ENCODE results near the gene GABRP. TPM values are rescaled to one million over a fixed set of nuclear protein-coding genes. Genes with fewer than 3 reads are reported as not detected.

The GABRP gene
- total RNA-seq, 2 donors from 2014 or later: 1.1 to 1.9 TPM

DNA sequence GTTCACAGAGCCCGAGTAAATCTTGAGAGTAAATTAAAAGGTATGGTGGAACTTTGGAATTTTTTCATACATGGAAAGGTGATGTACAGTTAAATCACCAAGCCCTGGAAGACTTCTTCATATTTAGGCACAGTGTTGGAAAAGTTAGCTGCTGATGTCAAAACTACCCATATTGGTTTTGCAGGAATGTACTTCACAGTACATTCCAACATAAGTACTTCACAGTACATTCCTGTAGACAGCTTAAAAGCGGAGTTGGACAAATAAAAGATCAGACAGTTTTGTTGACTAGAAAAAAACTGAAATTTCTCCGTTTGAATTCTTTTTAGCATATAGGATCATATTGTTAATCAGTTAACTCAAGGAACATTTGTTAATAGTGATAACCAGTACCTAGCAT lies 80.1 kb downstream of the GABRP start:
- peaks cover 17% of the 10 kb centered on the region for H3K9me3 Mint-ChIP-seq
- H3K36me3 ChIP-seq (ENCODE audit: control insufficient read depth, insufficient read depth, low read length): no peaks in the 10 kb centered on the region
- no peaks in the 10 kb centered on the region for H3K27me3 ChIP-seq (ENCODE audit: control insufficient read depth, insufficient read depth, low read length, poor library complexity, severe bottlenecking)
- TF ChIP-seq, protein P1, sequence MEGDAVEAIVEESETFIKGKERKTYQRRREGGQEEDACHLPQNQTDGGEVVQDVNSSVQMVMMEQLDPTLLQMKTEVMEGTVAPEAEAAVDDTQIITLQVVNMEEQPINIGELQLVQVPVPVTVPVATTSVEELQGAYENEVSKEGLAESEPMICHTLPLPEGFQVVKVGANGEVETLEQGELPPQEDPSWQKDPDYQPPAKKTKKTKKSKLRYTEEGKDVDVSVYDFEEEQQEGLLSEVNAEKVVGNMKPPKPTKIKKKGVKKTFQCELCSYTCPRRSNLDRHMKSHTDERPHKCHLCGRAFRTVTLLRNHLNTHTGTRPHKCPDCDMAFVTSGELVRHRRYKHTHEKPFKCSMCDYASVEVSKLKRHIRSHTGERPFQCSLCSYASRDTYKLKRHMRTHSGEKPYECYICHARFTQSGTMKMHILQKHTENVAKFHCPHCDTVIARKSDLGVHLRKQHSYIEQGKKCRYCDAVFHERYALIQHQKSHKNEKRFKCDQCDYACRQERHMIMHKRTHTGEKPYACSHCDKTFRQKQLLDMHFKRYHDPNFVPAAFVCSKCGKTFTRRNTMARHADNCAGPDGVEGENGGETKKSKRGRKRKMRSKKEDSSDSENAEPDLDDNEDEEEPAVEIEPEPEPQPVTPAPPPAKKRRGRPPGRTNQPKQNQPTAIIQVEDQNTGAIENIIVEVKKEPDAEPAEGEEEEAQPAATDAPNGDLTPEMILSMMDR (conservative IDR thresholded peaks at IDR 0.05): no peak
- no peak for DNase-seq
- no peak overlapping the region for H3K27ac ChIP-seq (ENCODE audit: low read depth, low read length)
- H3K36me3 Mint-ChIP-seq (ENCODE audit: low read depth): peaks cover 16% of the 10 kb centered on the region
- H3K4me3 Mint-ChIP-seq: no peak overlapping the region
- H3K4me3 ChIP-seq (ENCODE audit: low read length): peak overlapping the region; percentile 90
- H3K4me1 Mint-ChIP-seq: peaks cover 36% of the 10 kb centered on the region
- WGBS, 2 experiments (ENCODE audit: insufficient coverage in 1 of 2, insufficient read length in 1 of 2): 83 to 94% methylated on average over 2 to 3 of the region's 3 CpGs
- peaks cover 20% of the 10 kb centered on the region for H3K9me3 ChIP-seq (ENCODE audit: control insufficient read depth, low read length)
- H3K9ac ChIP-seq (ENCODE audit: extremely low read depth, low read length, poor library complexity, severe bottlenecking): no peak overlapping the region
- H3K27me3 Mint-ChIP-seq (ENCODE audit: insufficient read depth): peaks cover 15% of the 10 kb centered on the region
- H3K4me1 ChIP-seq (ENCODE audit: control insufficient read depth, insufficient read depth, low read length): peaks cover 6% of the 10 kb centered on the region
- no peak overlapping the region for H3K27ac Mint-ChIP-seq

Other genes starting within 250 kb of the GABRP start
- gene RANBP17, start 78.3 kb downstream of the GABRP start, total RNA-seq: 10 to 100 TPM; 26.6 to 28.0 TPM

All from endodermal cell (in vitro differentiated cells).